ENCODE results near the gene SPNS2. TPM values are rescaled to one million over a fixed set of nuclear protein-coding genes. Genes with fewer than 3 reads are reported as not detected.

Gene SPNS2
- total and polyA plus RNA-seq, 4 donors = 4.0 to 9.0 (median 5.2) TPM

DNA sequence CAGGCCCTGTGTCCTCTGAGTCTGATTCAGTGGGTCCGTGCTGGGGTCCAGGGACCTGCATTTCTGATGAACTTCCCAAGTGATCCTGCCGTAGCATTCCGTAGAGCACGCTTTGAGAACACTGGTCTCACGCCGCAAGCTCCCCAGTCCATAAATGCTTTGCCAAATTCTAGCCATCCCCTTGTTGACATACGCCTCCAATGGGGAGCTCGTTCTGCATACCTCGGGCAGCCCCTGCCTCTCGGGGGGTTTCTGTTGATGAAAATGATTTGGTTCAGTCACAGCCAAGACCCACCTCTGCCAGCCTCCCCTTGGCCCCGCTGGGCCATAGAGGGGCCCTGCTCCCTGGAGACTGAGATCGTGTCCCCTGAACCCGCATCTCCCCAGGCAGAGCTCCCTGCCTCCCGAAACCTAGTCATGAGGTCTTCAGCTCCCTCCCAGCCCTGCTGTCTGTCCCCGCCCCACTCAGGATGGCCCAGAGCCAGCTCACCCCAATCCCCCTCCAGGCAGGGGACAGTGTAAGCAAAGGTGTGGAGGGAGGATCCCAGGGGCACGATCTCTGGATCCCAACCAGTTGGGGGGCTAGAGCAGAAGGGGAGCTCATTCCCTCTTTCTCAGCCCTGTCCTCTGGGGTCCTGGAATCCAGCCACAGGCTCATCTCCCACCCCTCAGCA, 16.2 kb upstream of the SPNS2 start:
- Histone ChIP-seq H3K4me1 (ENCODE audit: control insufficient read depth in 4 of 4, insufficient read depth in 4 of 4, low read length in 3 of 4) (peaks cover 0 to 22% (median 11%) of the 10 kb centered on the region in 4 donors), H3K36me3 (ENCODE audit: control insufficient read depth in 4 of 4, insufficient read depth in 3 of 4, low read depth in 1 of 4, low read length in 3 of 4) (peaks cover 0 to 3% (median 0%) of the 10 kb centered on the region in 4 donors), H3K9ac (ENCODE audit: low read depth in 1 of 2, low read length in 2 of 2) (no peak overlapping the region), H3K4me3 (ENCODE audit: low read depth in 1 of 3, low read length in 3 of 3) (no peak overlapping the region), H3K27ac (ENCODE audit: low read depth in 1 of 2, low read length in 2 of 2) (peak overlapping the region in 1 of 2 donors; percentile 18), H3K9me3 (ENCODE audit: control insufficient read depth in 4 of 4, low read length in 3 of 4) (no peaks in the 10 kb centered on the region), H3K27me3 (ENCODE audit: control insufficient read depth in 4 of 4, insufficient read depth in 4 of 4, low read length in 3 of 4) (no peaks in the 10 kb centered on the region)
- no peak for TF ChIP-seq GABPA (IDR thresholded peaks at IDR 0.05 in 1 of 2, conservative IDR thresholded peaks at IDR 0.05 in 1 of 2)
- no peak for DNase-seq (ENCODE audit: low spot score)
- WGBS = 87% methylated on average over 16 of the region's 16 CpGs

GRCh38 chr17:4483012-4483840, 15.5 kb upstream of the SPNS2 start:
- no peak for DNase-seq (ENCODE audit: low spot score)
- peak overlapping the region in 1 of 2 donors; percentile 18 for H3K27ac ChIP-seq (ENCODE audit: low read depth in 1 of 2, low read length in 2 of 2)
- H3K9me3 ChIP-seq (ENCODE audit: control insufficient read depth in 4 of 4, low read length in 3 of 4) = no peaks in the 10 kb centered on the region
- TF ChIP-seq FOXA2 (IDR thresholded peaks at IDR 0.05) (peak; percentile 20), TAF1 (conservative IDR thresholded peaks at IDR 0.05) (no peak)
- H3K9ac ChIP-seq (ENCODE audit: low read depth in 1 of 2, low read length in 2 of 2) = no peak overlapping the region
- H3K36me3 ChIP-seq (ENCODE audit: control insufficient read depth in 4 of 4, insufficient read depth in 3 of 4, low read depth in 1 of 4, low read length in 3 of 4) = peaks cover 0 to 5% (median 0%) of the 10 kb centered on the region in 4 donors
- H3K27me3 ChIP-seq (ENCODE audit: control insufficient read depth in 4 of 4, insufficient read depth in 4 of 4, low read length in 3 of 4) = no peaks in the 10 kb centered on the region
- no peak overlapping the region for H3K4me3 ChIP-seq (ENCODE audit: low read depth in 1 of 3, low read length in 3 of 3)
- H3K4me1 ChIP-seq (ENCODE audit: control insufficient read depth in 4 of 4, insufficient read depth in 4 of 4, low read length in 3 of 4) = peaks cover 0 to 22% (median 11%) of the 10 kb centered on the region in 4 donors
- WGBS = 75% methylated on average over 13 of the region's 13 CpGs

DNA sequence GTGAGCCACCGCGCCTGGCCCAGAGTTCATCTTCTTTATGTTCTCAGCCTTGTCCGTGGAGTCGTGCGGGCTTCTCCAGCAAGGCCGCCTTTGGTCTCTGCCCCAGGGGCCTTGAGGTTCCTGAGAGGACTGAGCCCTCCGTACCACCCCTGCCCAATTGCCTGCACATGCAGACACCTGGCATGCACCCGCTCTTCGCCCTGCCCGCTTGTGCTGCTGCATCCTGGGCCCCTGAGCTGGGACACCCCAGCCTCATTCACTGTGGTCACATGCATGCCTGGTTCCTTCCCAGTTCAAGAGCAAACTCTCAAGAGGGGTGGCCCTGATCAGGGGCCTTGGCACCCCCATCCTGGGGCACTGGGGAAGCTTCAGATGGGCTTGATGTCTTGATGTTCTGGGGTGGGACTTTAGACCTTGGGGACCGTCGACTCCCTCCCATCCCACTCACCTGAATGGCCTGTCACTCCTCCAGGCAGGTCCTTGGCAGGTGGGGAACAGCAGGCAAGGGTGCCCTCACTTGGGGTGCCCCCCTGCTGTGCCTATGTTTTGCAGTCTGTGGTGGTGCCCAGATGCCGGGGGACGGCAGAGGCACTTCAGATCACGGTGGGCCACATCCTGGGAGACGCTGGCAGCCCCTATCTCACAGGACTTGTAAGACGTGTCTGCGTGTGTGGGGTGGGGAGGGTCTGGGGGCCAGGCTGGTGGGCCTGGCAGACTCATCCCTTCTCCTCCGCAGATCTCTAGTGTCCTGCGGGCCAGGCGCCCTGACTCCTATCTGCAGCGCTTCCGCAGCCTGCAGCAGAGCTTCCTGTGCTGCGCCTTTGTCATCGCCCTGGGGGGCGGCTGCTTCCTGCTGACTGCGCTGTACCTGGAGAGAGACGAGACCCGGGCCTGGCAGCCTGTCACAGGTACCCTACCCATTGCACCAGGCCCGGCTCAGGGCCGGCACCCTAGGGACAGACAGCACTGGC, 12.7 kb upstream of the SPNS2 start:
- Histone ChIP-seq H3K4me3 (ENCODE audit: low read depth in 1 of 3, low read length in 3 of 3) (no peak overlapping the region), H3K27me3 (ENCODE audit: control insufficient read depth in 4 of 4, insufficient read depth in 4 of 4, low read length in 3 of 4) (no peaks in the 10 kb centered on the region), H3K4me1 (ENCODE audit: control insufficient read depth in 4 of 4, insufficient read depth in 4 of 4, low read length in 3 of 4) (peaks cover 0 to 12% (median 6%) of the 10 kb centered on the region in 4 donors), H3K9ac (ENCODE audit: low read depth in 1 of 2, low read length in 2 of 2) (no peak overlapping the region), H3K27ac (ENCODE audit: low read depth in 1 of 2, low read length in 2 of 2) (no peak overlapping the region), H3K9me3 (ENCODE audit: control insufficient read depth in 4 of 4, low read length in 3 of 4) (no peaks in the 10 kb centered on the region), H3K36me3 (ENCODE audit: control insufficient read depth in 4 of 4, insufficient read depth in 3 of 4, low read depth in 1 of 4, low read length in 3 of 4) (peaks cover 0 to 14% (median 0%) of the 10 kb centered on the region in 4 donors)
- DNase-seq (ENCODE audit: low spot score) = no peak
- no peak for TF ChIP-seq RAD21 (IDR thresholded peaks at IDR 0.05)
- TF ChIP-seq NR2F2 (IDR thresholded peaks at IDR 0.05) = no peak
- TF ChIP-seq HNF4G (IDR thresholded peaks at IDR 0.05) = no peak
- 82% methylated on average over 31 of the region's 31 CpGs for WGBS

DNA sequence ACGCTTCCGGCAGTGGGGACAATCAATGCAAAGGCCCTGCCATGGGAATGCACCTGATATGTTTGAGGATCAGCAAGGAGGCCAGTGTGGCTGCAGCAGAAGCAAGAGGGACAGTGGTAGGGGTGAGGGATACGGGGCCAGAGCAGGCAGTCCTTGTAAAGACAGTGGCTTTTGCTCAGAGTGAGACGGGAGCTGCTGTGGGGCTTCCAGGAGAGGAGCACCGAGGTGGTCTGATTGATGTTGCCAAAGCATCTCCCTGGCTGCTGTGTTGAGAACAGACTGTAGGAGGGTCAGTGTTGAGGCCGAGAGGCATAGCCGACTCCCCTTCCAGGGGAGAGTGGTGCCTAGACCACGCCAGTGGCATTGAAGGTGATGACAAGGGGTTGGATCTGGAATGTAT, 11.4 kb upstream of the SPNS2 start:
- H3K27ac ChIP-seq (ENCODE audit: low read depth in 1 of 2, low read length in 2 of 2) = no peak overlapping the region
- H3K4me3 ChIP-seq (ENCODE audit: low read depth in 1 of 3, low read length in 3 of 3) = no peak overlapping the region
- 95% methylated on average over 8 of the region's 8 CpGs for WGBS
- no peaks in the 10 kb centered on the region for H3K27me3 ChIP-seq (ENCODE audit: control insufficient read depth in 4 of 4, insufficient read depth in 4 of 4, low read length in 3 of 4)
- H3K9me3 ChIP-seq (ENCODE audit: control insufficient read depth in 4 of 4, low read length in 3 of 4) = no peaks in the 10 kb centered on the region
- H3K9ac ChIP-seq (ENCODE audit: low read depth in 1 of 2, low read length in 2 of 2) = no peak overlapping the region
- peaks cover 0 to 14% (median 0%) of the 10 kb centered on the region in 4 donors for H3K36me3 ChIP-seq (ENCODE audit: control insufficient read depth in 4 of 4, insufficient read depth in 3 of 4, low read depth in 1 of 4, low read length in 3 of 4)
- H3K4me1 ChIP-seq (ENCODE audit: control insufficient read depth in 4 of 4, insufficient read depth in 4 of 4, low read length in 3 of 4) = peaks cover 0 to 5% (median 1%) of the 10 kb centered on the region in 4 donors
- no peak for DNase-seq (ENCODE audit: low spot score)
- TF ChIP-seq RXRA (IDR thresholded peaks at IDR 0.05) = no peak
- TF ChIP-seq FOXA1 (IDR thresholded peaks at IDR 0.05) = no peak
- TF ChIP-seq ATF3 (IDR thresholded peaks at IDR 0.05) = no peak
- TF ChIP-seq SP1 (IDR thresholded peaks at IDR 0.05) = no peak
- no peak for TF ChIP-seq NR2F2 (IDR thresholded peaks at IDR 0.05)
- TF ChIP-seq TAF1 (conservative IDR thresholded peaks at IDR 0.05) = no peak
- TF ChIP-seq YY1 (IDR thresholded peaks at IDR 0.05) = no peak
- no peak for TF ChIP-seq FOXA2 (IDR thresholded peaks at IDR 0.05)
- TF ChIP-seq CTCF (IDR thresholded peaks at IDR 0.05; ENCODE audit: low read depth, low read length, missing input control) = no peak
- no peak for TF ChIP-seq REST (IDR thresholded peaks at IDR 0.05)

All from liver (tissue), 9 donors.